Measurements from ENCODE around the gene SERINC2.
"Not testable (repeated sequence)": the region's sequence is repeated elsewhere in the genome, so short reads cannot be mapped to it uniquely, and the experiment has no call there.

The SERINC2 gene

GRCh38 chr1:31435471-31436409, 22.7 kb downstream of the SERINC2 start:
- DNase-seq: no peak

GRCh38 chr1:31436596-31437432, 23.8 kb downstream of the SERINC2 start:
- no peak for DNase-seq

DNA sequence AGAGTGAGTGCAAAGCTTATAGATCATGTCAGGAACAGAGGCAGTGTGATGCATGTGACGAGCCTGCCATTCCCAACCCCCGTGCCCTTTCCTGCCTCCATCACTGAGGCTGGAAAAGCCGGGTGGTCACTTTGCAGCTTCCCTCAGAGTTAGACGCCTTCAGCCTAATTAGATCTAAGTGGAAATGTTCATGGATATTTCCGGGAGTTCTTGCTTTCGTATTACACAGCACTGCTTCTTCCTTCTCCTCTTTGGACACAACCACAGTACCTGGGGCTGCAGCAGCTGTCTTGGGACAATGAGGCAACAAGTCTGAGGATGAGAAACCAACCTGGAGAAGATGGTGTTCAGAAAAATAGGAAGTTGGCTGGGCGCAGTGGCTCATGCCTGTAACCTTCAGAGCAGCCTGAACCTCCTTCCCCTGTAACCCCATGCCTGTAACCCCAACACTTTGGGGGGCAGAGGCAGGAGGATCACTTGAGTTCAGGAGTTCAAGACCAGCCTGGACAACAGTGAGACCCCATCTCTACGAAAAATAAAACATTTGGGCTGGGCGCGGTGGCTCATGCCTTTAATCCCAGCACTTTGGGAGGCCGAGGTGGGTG, 24.5 kb downstream of the SERINC2 start:
- DNase-seq: no peak

DNA sequence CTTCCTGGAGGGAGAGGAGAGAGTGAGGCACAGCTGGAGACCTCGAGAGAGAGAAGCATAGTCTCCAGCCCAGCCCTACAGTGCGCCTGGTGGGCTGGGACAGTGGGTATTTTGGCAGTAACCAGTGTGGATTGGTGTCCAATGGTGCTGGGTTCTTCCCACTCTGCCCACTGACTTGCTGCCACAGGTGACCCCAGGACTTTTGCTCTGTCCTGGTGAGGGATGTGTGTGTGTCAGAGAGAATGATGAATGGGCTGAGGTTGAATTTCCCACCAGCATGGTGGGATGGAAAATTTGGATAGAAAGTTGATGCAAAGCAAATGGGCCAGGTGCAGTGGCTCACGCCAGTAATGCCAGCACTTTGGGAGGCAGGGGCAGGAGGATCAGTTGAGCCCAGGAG, 26.3 kb downstream of the SERINC2 start:
- DNase-seq: no peak

DNA sequence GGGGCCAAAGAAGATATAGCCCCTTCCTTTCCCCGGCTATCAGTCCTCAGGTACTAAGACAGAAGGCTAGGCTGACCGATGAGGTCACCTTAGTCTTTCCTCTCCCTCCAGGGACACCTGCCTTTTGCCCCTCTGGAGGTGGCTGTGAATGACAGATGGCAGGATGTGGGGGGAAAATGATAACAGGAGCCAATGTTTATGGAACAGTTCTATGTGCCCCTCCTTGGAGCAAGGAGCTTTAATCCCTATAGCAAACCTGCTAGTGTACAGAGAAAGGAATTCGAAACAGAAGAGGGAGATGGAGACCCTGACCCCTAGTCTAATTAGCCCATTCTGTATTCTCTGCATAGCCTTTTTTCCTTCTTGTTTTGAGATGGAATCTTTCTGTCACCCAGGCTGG, 28.1 kb downstream of the SERINC2 start:
- DNase-seq: no peak

DNA sequence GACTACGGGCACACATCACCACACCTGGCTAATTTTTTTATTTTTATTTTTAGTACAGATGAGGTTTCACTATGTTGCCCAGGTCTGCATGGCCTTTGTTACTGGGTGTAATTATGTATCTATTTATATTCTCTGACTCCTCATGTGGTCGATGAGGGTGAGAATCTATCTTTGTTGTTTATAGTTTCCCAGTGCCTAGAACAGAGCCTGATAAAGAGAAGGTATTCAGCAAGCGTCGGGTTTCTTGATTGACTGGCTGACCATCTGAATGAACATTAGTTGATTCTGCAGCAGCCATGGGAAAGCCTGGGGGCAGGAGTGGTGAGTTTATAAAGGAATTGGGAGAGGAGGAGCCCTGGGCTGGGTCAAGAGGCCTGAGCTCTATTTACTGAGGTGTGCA, 28.5 kb downstream of the SERINC2 start:
- no peak for DNase-seq

GRCh38 chr1:31441970-31442647, 29.1 kb downstream of the SERINC2 start:
- DNase-seq: no peak

GRCh38 chr1:31442648-31442994, 29.6 kb downstream of the SERINC2 start:
- DNase-seq: no peak

GRCh38 chr1:31443673-31444072, 30.7 kb downstream of the SERINC2 start:
- no peak for DNase-seq

GRCh38 chr1:31444725-31445448, 31.9 kb downstream of the SERINC2 start:
- DNase-seq: no peak

DNA sequence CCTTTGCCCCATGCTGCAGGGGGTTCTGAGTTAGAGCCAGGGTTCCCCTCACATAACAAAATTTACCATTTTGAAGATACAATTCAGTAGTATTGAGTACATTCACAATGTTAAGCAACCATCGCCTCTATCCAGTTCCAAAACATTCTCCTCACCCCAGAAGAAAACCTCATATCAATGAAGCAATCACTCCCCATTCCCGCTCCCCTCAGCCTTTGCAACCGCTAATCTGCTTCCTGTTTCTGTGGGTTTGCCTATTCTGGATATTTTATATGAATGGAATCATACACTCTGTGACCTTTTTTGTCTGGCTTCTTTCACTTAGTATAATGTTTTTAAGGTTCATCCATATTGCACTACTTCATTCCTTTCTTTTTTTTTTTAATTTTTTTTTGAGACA, 32.9 kb downstream of the SERINC2 start:
- no peak for DNase-seq

DNA sequence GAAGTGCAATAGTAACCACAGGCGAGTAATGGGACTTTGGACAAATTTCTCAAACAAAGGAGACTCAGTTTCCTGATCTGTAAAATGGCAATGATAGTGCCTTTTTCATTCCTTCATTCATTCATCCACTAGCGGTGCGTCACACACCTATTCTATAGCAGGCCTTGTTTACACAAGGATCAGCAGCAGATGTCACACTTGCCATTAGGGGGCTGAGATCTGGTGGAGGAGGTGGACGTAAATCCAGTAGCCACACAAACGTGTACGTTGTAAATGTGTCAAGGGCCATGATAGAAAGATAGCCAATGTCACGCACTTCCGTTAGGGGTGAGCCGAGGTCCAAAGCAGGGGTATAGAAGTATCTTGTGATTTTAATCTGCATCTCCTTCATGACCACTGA, 34.2 kb downstream of the SERINC2 start:
- no peak for DNase-seq

GRCh38 chr1:31453384-31454079, 40.5 kb downstream of the SERINC2 start:
- DNase-seq: no peak

GRCh38 chr1:31458287-31458896, 45.4 kb downstream of the SERINC2 start:
- no peak for DNase-seq

- no peak for DNase-seq
Observed at GRCh38 chr1:31460027-31460426, 47.0 kb downstream of the SERINC2 start.

GRCh38 chr1:31467005-31467674, 54.1 kb downstream of the SERINC2 start:
- no peak for DNase-seq

- no peak for DNase-seq
Observed at GRCh38 chr1:31470794-31471315, 57.8 kb downstream of the SERINC2 start.

DNA sequence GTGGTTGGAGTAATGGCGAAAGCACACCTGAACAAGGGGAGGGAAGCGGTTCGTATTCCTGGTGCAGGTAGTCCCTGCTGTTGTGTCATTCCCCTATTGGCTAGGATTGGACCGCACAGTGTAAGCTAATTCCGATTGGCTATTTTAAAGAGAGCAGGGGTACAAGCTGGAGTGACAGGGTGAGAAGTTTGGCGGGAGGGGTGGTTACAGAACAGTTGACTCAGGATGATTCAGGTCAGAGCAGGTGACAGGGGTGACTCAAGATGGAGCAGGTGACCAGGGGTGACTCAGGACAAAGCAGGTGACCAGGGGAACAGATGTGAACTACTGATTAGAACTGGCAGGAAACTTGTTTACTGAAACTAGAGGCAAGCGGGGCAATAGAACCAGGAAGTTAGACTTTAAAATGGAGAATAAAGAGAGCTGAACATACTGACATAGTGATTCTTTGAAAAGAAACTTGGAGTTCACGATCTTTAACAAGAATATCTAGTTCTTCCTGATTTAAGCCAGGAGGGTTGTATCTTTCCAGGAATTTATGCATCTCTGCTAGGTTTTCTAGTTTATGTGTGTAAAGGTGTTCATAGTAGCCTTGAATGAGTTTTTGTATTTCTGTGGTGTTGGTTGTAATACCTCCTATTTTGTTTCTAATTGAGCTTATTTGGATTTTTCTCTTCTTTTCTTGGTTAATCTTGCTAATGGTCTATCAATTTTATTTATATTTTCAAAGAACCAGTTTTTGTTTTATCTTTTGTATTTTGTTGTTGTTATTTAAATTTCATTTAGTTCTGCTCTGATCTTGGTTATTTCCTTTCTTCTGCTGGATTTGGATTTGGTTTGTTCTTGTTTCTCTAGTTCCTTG, 58.7 kb downstream of the SERINC2 start:
- DNase-seq: peak; percentile 4

GRCh38 chr1:31472314-31472651, 59.3 kb downstream of the SERINC2 start:
- not testable (repeated sequence) for DNase-seq

All from activated CD4-positive, alpha-beta T cell treated with anti-CD3 and anti-CD28 coated beads, Interleukin-2, Interleukin-6, amounts not matched to agents 100 ng/mL and 50 ng/mL, durations not matched to agents 16 hours and 8 hours (primary cell).